Measurements from ENCODE around the gene HMCN2.

The HMCN2 gene, protein sequence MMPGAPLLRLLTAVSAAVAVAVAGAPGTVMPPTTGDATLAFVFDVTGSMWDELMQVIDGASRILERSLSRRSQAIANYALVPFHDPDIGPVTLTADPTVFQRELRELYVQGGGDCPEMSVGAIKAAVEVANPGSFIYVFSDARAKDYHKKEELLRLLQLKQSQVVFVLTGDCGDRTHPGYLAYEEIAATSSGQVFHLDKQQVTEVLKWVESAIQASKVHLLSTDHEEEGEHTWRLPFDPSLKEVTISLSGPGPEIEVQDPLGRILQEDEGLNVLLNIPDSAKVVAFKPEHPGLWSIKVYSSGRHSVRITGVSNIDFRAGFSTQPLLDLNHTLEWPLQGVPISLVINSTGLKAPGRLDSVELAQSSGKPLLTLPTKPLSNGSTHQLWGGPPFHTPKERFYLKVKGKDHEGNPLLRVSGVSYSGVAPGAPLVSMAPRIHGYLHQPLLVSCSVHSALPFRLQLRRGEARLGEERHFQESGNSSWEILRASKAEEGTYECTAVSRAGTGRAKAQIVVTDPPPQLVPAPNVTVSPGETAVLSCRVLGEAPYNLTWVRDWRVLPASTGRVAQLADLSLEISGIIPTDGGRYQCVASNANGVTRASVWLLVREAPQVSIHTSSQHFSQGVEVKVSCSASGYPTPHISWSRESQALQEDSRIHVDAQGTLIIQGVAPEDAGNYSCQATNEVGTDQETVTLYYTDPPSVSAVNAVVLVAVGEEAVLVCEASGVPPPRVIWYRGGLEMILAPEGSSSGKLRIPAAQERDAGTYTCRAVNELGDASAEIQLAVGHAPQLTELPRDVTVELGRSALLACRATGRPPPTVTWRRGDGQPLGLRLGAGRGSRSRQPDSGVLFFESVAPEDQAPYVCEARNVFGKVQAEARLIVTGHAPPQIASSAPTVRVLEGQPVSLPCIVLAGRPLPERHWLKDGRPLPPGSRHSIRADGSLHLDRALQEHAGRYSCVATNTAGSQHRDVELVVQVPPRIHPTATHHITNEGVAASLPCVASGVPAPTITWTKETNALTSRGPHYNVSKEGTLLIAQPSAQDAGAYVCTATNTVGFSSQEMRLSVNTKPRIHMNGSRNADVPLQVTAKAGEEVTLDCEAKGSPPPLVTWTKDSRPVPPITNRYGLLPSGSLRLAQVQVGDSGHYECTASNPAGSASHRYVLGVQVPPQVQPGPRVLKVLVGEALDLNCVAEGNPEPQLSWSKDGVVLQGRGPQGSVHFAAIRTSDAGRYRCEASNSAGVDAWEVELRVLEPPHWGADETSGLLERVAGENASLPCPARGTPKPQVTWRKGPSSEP (N-terminal part only)

DNA sequence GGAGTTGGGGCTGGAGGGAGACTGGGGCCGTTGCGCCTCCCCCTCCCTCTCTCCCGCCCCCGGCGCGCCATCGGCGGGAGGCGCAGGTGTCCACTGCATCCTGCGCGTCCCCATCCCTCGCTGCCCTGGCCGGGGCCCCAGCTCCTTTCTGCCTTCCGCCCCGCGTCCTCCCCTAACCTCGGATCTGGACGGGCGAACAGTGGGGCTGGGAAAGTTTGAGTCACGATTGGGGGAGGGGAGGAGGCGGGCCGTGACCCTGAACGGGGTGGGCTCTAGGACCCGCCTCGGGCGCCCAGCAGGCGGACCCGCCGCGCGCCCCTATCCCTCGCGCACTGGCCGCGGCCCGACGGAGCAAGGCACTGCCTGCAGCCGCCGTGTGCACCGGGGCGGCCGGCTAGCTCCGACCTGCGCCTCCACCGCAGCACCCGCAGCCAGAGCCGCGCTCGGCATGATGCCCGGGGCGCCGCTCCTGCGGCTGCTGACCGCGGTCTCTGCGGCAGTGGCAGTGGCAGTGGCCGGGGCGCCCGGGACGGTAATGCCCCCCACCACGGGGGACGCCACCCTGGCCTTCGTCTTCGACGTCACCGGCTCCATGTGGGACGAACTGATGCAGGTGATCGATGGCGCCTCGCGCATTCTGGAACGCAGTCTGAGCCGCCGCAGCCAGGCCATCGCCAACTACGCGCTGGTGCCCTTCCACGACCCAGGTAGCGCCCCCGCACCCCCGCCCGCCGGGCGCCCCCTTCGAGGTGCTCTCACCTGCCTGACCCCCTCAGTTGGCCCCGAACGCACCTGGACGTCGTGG lies at the start of gene HMCN2:
HMCN2 (plus strand) TSS at position 330 of the 805 bp plus-strand sequence; CDS start at position 449, 119 bp downstream.
- Histone ChIP-seq H3K36me3 (ENCODE audit: control insufficient read depth, insufficient read depth, low read length) (no peaks in the 10 kb centered on the region), H3K27me3 (ENCODE audit: control insufficient read depth, insufficient read depth, low read length) (peaks cover 33% of the 10 kb centered on the region), H3K4me3 (ENCODE audit: low read depth, low read length) (peak within 1 kb of the TSS; percentile 69), H3K9ac (ENCODE audit: low read depth, low read length) (no peak within 1 kb of the TSS; the same call in 1 of the 2 replicates), H3K4me1 (ENCODE audit: control insufficient read depth, insufficient read depth, low read length) (peaks cover 7% of the 10 kb centered on the region; the same call in 1 of the 2 replicates), H3K27ac (ENCODE audit: low read depth, low read length) (no peak within 1 kb of the TSS), H3K9me3 (ENCODE audit: control insufficient read depth, insufficient read depth, low read length) (no peaks in the 10 kb centered on the region)

GRCh38 chr9:130217838-130218237 lies 47.7 kb upstream of the HMCN2 start:
- Histone ChIP-seq H3K4me3 (ENCODE audit: low read depth, low read length) (no peak overlapping the region), H3K9ac (ENCODE audit: low read depth, low read length) (no peak overlapping the region), H3K27me3 (ENCODE audit: control insufficient read depth, insufficient read depth, low read length) (no peaks in the 10 kb centered on the region), H3K27ac (ENCODE audit: low read depth, low read length) (no peak overlapping the region), H3K9me3 (ENCODE audit: control insufficient read depth, insufficient read depth, low read length) (no peaks in the 10 kb centered on the region), H3K36me3 (ENCODE audit: control insufficient read depth, insufficient read depth, low read length) (peaks cover 11% of the 10 kb centered on the region), H3K4me1 (ENCODE audit: control insufficient read depth, insufficient read depth, low read length) (peaks cover 10% of the 10 kb centered on the region)

DNA sequence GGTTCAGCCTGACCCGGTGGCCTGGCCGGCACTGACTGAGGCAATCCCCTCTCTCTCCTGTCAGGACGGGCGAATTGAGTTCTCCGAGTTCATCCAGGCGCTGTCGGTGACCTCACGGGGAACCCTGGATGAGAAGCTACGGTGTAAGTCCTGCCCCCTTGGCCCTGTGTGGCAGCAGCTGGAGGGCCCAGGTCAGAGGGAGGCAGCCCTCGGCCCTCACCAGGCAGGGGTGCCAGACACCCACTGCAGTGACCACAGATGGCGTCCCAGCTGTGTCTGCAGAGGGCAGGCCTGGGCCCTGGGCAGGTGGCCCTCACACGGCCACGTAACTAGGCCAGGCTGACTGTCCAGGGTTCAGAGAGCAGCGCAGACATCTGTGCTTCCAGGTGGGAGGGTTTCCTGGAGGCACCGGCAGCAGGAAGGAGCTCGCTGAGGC lies 45.9 kb upstream of the HMCN2 start:
- Histone ChIP-seq H3K36me3 (ENCODE audit: control insufficient read depth, insufficient read depth, low read length) (peaks cover 13% of the 10 kb centered on the region), H3K27me3 (ENCODE audit: control insufficient read depth, insufficient read depth, low read length) (no peaks in the 10 kb centered on the region), H3K9me3 (ENCODE audit: control insufficient read depth, insufficient read depth, low read length) (no peaks in the 10 kb centered on the region), H3K4me1 (ENCODE audit: control insufficient read depth, insufficient read depth, low read length) (peaks cover under 1% of the 10 kb centered on the region; the same call in 1 of the 2 replicates), H3K9ac (ENCODE audit: low read depth, low read length) (no peak overlapping the region), H3K4me3 (ENCODE audit: low read depth, low read length) (no peak overlapping the region), H3K27ac (ENCODE audit: low read depth, low read length) (no peak overlapping the region)

DNA sequence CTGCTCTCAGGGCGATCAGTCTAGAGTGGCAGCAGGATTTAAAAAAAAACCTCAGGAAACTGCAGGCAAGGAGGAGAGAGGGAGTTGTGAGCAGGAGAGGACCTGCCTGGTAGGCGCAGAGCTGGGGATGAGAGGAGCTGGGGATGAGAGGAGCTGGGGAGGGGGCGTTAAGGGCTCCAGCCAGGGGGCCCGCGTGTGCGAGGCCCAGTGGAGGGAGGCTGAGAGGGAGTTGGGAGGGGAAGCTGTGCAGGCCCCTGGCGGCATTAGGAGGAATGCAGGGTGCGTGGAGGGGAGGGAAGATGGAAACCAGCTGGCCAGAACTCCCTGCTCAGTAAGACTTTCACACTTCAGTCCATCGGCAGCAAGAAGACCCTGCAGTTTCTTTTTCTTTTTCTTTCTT lies 45.2 kb upstream of the HMCN2 start:
- peaks cover 13% of the 10 kb centered on the region for H3K36me3 ChIP-seq (ENCODE audit: control insufficient read depth, insufficient read depth, low read length)
- H3K27ac ChIP-seq (ENCODE audit: low read depth, low read length) = peak overlapping the region; percentile 35
- no peaks in the 10 kb centered on the region for H3K27me3 ChIP-seq (ENCODE audit: control insufficient read depth, insufficient read depth, low read length)
- H3K4me1 ChIP-seq (ENCODE audit: control insufficient read depth, insufficient read depth, low read length) = no peaks in the 10 kb centered on the region; the same call in 1 of the 2 replicates
- no peaks in the 10 kb centered on the region for H3K9me3 ChIP-seq (ENCODE audit: control insufficient read depth, insufficient read depth, low read length)
- no peak overlapping the region for H3K4me3 ChIP-seq (ENCODE audit: low read depth, low read length)
- no peak overlapping the region for H3K9ac ChIP-seq (ENCODE audit: low read depth, low read length)

DNA sequence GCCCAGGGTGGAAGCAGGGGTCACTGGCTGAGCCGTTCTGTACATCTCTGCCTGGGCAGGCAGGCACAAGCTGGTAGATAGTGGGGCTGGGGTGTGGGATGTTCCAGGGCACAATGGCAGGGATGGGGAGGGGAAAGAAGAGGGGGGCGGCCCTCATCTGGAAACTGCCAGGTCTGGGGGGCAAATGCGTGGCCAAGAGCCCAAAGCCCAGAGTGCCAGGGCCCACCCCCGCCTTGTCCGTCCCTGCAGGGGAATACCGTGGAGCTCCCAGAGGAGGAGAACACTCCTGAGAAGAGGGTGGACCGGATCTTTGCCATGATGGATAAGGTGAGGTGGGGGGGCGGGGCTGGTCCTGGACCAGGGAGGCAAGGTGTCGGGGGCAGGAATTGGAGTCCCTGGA lies 42.7 kb upstream of the HMCN2 start:
- Histone ChIP-seq H3K9ac (ENCODE audit: low read depth, low read length) (no peak overlapping the region), H3K4me3 (ENCODE audit: low read depth, low read length) (no peak overlapping the region), H3K27me3 (ENCODE audit: control insufficient read depth, insufficient read depth, low read length) (no peaks in the 10 kb centered on the region), H3K4me1 (ENCODE audit: control insufficient read depth, insufficient read depth, low read length) (no peaks in the 10 kb centered on the region; the same call in 1 of the 2 replicates), H3K36me3 (ENCODE audit: control insufficient read depth, insufficient read depth, low read length) (peaks cover 29% of the 10 kb centered on the region), H3K9me3 (ENCODE audit: control insufficient read depth, insufficient read depth, low read length) (peaks cover 8% of the 10 kb centered on the region), H3K27ac (ENCODE audit: low read depth, low read length) (no peak overlapping the region)

DNA sequence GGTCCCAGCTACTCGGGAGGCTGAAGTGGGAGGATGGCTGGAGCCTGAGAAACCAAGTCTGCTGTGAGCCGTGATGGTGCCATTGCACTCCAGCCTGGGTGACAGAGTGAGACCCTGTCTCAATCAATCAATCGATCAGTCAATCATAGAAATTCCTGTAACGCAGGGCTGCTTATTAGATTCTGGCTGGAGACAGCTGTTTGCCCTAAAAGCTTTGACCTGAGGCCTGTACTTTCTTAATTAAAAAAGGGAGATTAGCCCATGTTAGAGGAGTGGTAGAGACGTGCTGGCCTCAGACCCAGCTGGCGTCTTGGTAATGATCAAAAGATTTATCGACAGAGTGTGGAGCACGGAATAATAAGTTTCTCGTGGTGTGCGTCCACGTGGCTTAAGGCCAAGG lies 40.5 kb upstream of the HMCN2 start:
- Histone ChIP-seq H3K4me1 (ENCODE audit: control insufficient read depth, insufficient read depth, low read length) (no peaks in the 10 kb centered on the region; the same call in 1 of the 2 replicates), H3K27me3 (ENCODE audit: control insufficient read depth, insufficient read depth, low read length) (no peaks in the 10 kb centered on the region), H3K36me3 (ENCODE audit: control insufficient read depth, insufficient read depth, low read length) (peaks cover 24% of the 10 kb centered on the region), H3K9me3 (ENCODE audit: control insufficient read depth, insufficient read depth, low read length) (peaks cover 8% of the 10 kb centered on the region), H3K9ac (ENCODE audit: low read depth, low read length) (no peak overlapping the region), H3K27ac (ENCODE audit: low read depth, low read length) (no peak overlapping the region), H3K4me3 (ENCODE audit: low read depth, low read length) (no peak overlapping the region)

DNA sequence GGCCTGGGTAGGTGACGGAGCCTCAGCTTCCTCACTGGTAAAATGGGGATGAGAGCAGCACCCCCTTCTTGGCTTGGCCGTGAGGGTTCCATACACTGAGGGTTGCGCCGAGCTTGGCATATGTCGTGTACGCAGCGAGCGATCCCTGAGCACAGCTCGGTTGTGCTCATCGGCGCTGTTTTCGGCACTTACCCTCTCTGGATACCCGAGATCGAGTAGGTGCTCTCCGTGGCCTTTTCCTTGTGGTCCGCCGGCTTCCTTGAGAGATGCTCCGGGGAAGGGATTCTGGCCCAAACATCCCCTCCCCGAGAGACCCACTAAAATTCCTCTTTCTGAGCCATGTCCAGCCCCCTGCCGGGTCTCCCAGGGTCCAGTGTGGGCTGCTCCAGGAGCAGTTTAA lies 40.0 kb upstream of the HMCN2 start:
- peaks cover 8% of the 10 kb centered on the region for H3K9me3 ChIP-seq (ENCODE audit: control insufficient read depth, insufficient read depth, low read length)
- no peak overlapping the region for H3K4me3 ChIP-seq (ENCODE audit: low read depth, low read length)
- no peaks in the 10 kb centered on the region for H3K4me1 ChIP-seq (ENCODE audit: control insufficient read depth, insufficient read depth, low read length)
- no peak overlapping the region for H3K9ac ChIP-seq (ENCODE audit: low read depth, low read length)
- no peaks in the 10 kb centered on the region for H3K27me3 ChIP-seq (ENCODE audit: control insufficient read depth, insufficient read depth, low read length)
- H3K36me3 ChIP-seq (ENCODE audit: control insufficient read depth, insufficient read depth, low read length) = peaks cover 23% of the 10 kb centered on the region
- no peak overlapping the region for H3K27ac ChIP-seq (ENCODE audit: low read depth, low read length)

- H3K4me3 ChIP-seq (ENCODE audit: low read depth, low read length) = no peak overlapping the region
- no peak overlapping the region for H3K9ac ChIP-seq (ENCODE audit: low read depth, low read length)
- H3K4me1 ChIP-seq (ENCODE audit: control insufficient read depth, insufficient read depth, low read length) = no peaks in the 10 kb centered on the region
- no peak overlapping the region for H3K27ac ChIP-seq (ENCODE audit: low read depth, low read length)
- H3K27me3 ChIP-seq (ENCODE audit: control insufficient read depth, insufficient read depth, low read length) = no peaks in the 10 kb centered on the region
- peaks cover 8% of the 10 kb centered on the region for H3K9me3 ChIP-seq (ENCODE audit: control insufficient read depth, insufficient read depth, low read length)
- H3K36me3 ChIP-seq (ENCODE audit: control insufficient read depth, insufficient read depth, low read length) = peaks cover 23% of the 10 kb centered on the region
Measured at GRCh38 chr9:130226112-130226511, 39.4 kb upstream of the HMCN2 start.

DNA sequence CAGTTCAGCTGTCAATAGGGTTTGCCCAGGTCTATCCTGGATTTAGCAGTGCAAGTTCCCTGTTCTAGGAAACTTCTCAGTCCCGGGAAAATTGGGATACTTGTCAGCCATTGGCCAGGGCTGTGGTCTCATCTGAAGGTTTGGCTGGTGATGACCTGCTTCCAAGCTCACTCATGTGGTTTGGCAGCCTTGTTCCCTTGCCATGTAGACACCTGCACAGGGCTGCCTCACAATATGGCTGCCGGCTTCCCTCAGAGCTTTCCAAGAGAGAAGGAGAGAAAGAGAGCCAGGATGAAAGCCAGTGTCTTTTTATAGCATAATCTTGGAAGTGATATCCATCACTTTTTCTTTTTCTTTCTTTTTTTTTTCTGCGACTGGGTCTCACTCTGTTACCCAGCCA lies 37.7 kb upstream of the HMCN2 start:
- Histone ChIP-seq H3K27me3 (ENCODE audit: control insufficient read depth, insufficient read depth, low read length) (no peaks in the 10 kb centered on the region), H3K4me1 (ENCODE audit: control insufficient read depth, insufficient read depth, low read length) (no peaks in the 10 kb centered on the region), H3K9ac (ENCODE audit: low read depth, low read length) (no peak overlapping the region), H3K36me3 (ENCODE audit: control insufficient read depth, insufficient read depth, low read length) (peaks cover 25% of the 10 kb centered on the region), H3K27ac (ENCODE audit: low read depth, low read length) (no peak overlapping the region), H3K9me3 (ENCODE audit: control insufficient read depth, insufficient read depth, low read length) (peaks cover 8% of the 10 kb centered on the region), H3K4me3 (ENCODE audit: low read depth, low read length) (no peak overlapping the region)

- no peak overlapping the region for H3K9ac ChIP-seq (ENCODE audit: low read depth, low read length)
- no peaks in the 10 kb centered on the region for H3K4me1 ChIP-seq (ENCODE audit: control insufficient read depth, insufficient read depth, low read length)
- H3K36me3 ChIP-seq (ENCODE audit: control insufficient read depth, insufficient read depth, low read length) = peaks cover 39% of the 10 kb centered on the region
- H3K9me3 ChIP-seq (ENCODE audit: control insufficient read depth, insufficient read depth, low read length) = peaks cover 8% of the 10 kb centered on the region
- no peak overlapping the region for H3K27ac ChIP-seq (ENCODE audit: low read depth, low read length)
- no peaks in the 10 kb centered on the region for H3K27me3 ChIP-seq (ENCODE audit: control insufficient read depth, insufficient read depth, low read length)
- H3K4me3 ChIP-seq (ENCODE audit: low read depth, low read length) = no peak overlapping the region
Measured at GRCh38 chr9:130229759-130230158, 35.8 kb upstream of the HMCN2 start.

All from HUES48 (cell line).